ENCODE measurements around the gene RBMS3.
"Not testable (repeated sequence)": the region's sequence is repeated elsewhere in the genome, so short reads cannot be mapped to it uniquely, and the experiment has no call there.

The RBMS3 gene

GRCh38 chr3:29440413-29441305, 159.8 kb downstream of the RBMS3 start:
- no peak for DNase-seq

GRCh38 chr3:29441422-29441821, 160.6 kb downstream of the RBMS3 start:
- DNase-seq, result no peak

GRCh38 chr3:29447946-29448627, 167.2 kb downstream of the RBMS3 start:
- no peak for DNase-seq

- no peak for DNase-seq
These were observed 171.0 kb downstream of the RBMS3 start for GRCh38 chr3:29451920-29452319.

GRCh38 chr3:29452934-29453283, 172.0 kb downstream of the RBMS3 start:
- no peak for DNase-seq

- DNase-seq, result no peak
These were observed 172.6 kb downstream of the RBMS3 start for GRCh38 chr3:29453284-29454001.

- DNase-seq, result no peak
These were observed 173.3 kb downstream of the RBMS3 start for GRCh38 chr3:29454161-29454611.

GRCh38 chr3:29456901-29457300, 176.0 kb downstream of the RBMS3 start:
- no peak for DNase-seq

GRCh38 chr3:29463304-29463703, 182.4 kb downstream of the RBMS3 start:
- DNase-seq, result no peak

- DNase-seq, result no peak
These were observed 185.0 kb downstream of the RBMS3 start for GRCh38 chr3:29465836-29466235.

- no peak for DNase-seq
These were observed 185.6 kb downstream of the RBMS3 start for GRCh38 chr3:29466442-29466841.

- DNase-seq, result no peak
These were observed 187.3 kb downstream of the RBMS3 start for GRCh38 chr3:29468187-29468586.

- not testable (repeated sequence) for DNase-seq
These were observed 192.8 kb downstream of the RBMS3 start for GRCh38 chr3:29473481-29474170.

GRCh38 chr3:29475305-29475840, 194.5 kb downstream of the RBMS3 start:
- DNase-seq, result no peak

- DNase-seq, result no peak
These were observed 195.0 kb downstream of the RBMS3 start for GRCh38 chr3:29475854-29476253.

- no peak for DNase-seq
These were observed 197.7 kb downstream of the RBMS3 start for GRCh38 chr3:29478611-29479010.

GRCh38 chr3:29481249-29481648, 200.4 kb downstream of the RBMS3 start:
- no peak for DNase-seq

- no peak for DNase-seq
These were observed 201.3 kb downstream of the RBMS3 start for GRCh38 chr3:29481969-29482767.

GRCh38 chr3:29484633-29485032, 203.8 kb downstream of the RBMS3 start:
- no peak for DNase-seq

GRCh38 chr3:29486096-29486495, 205.2 kb downstream of the RBMS3 start:
- no peak for DNase-seq

- DNase-seq, result no peak
These were observed 206.0 kb downstream of the RBMS3 start for GRCh38 chr3:29486917-29487316.

- no peak for DNase-seq
These were observed 208.1 kb downstream of the RBMS3 start for GRCh38 chr3:29488922-29489321.
